ENCODE data around the gene ERMARD.
"Not testable (repeated sequence)": the region's sequence is repeated elsewhere in the genome, so short reads cannot be mapped to it uniquely, and the experiment has no call there.

The ERMARD gene

GRCh38 chr6:169738204-169738975, 13.0 kb upstream of the ERMARD start:
- DNase-seq = peak; percentile 83

- DNase-seq = no peak
Measured at GRCh38 chr6:169738976-169739529, 12.4 kb upstream of the ERMARD start.

GRCh38 chr6:169741344-169741743, 10.1 kb upstream of the ERMARD start:
- DNase-seq = no peak

GRCh38 chr6:169745405-169745804, 6.0 kb upstream of the ERMARD start:
- DNase-seq = no peak

- DNase-seq = no peak
Measured at GRCh38 chr6:169746556-169746955, 4.9 kb upstream of the ERMARD start.

- DNase-seq = no peak
Measured at GRCh38 chr6:169752074-169752623, 727 bp downstream of the ERMARD start.

GRCh38 chr6:169755162-169755561, 3.7 kb downstream of the ERMARD start:
- no peak for DNase-seq

GRCh38 chr6:169763308-169763707, 11.9 kb downstream of the ERMARD start:
- DNase-seq = no peak

GRCh38 chr6:169763881-169764280, 12.5 kb downstream of the ERMARD start:
- no peak for DNase-seq

- not testable (repeated sequence) for DNase-seq
Measured at GRCh38 chr6:169765789-169766188, 14.4 kb downstream of the ERMARD start.

GRCh38 chr6:169766232-169766631, 14.8 kb downstream of the ERMARD start:
- DNase-seq = no peak

- no peak for DNase-seq
Measured at GRCh38 chr6:169766921-169767736, 15.7 kb downstream of the ERMARD start.

- DNase-seq = no peak
Measured at GRCh38 chr6:169774347-169774746, 22.9 kb downstream of the ERMARD start.

GRCh38 chr6:169775321-169775720, 23.9 kb downstream of the ERMARD start:
- DNase-seq = no peak

- no peak for DNase-seq
Measured at GRCh38 chr6:169776379-169776778, 25.0 kb downstream of the ERMARD start.

- DNase-seq = no peak
Measured at GRCh38 chr6:169777896-169778295, 26.5 kb downstream of the ERMARD start.

- DNase-seq = no peak
Measured at GRCh38 chr6:169778646-169779045, 27.2 kb downstream of the ERMARD start.

GRCh38 chr6:169779092-169779815, 27.8 kb downstream of the ERMARD start:
- no peak for DNase-seq

- DNase-seq = no peak
Measured at GRCh38 chr6:169779896-169780295, 28.5 kb downstream of the ERMARD start.

GRCh38 chr6:169780571-169781091, 29.2 kb downstream of the ERMARD start:
- DNase-seq = no peak

GRCh38 chr6:169782966-169783365, 31.5 kb downstream of the ERMARD start:
- DNase-seq = no peak

- DNase-seq = no peak
Measured at GRCh38 chr6:169783401-169783800, 32.0 kb downstream of the ERMARD start.

Data from NCI-H2171 treated with DMSO at 0.1 percent for 48 hours (cell line).